Activated naive CD4-positive, alpha-beta T cell treated with anti-CD3 and anti-CD28 coated beads, Interleukin-2, amount 50 U/mL, for 24 hours (primary cell): ENCODE results near the gene TMEM150B.
A peak's percentile ranks its signal among the peaks of the same experiment; 100 is the strongest.

Source experiments
- H3K27ac Mint-ChIP-seq: one replicate; pipeline ENCODE4 v1.8.0; 2021; ENCODE audit warnings: mild to moderate bottlenecking, mixed read lengths
- H3K27me3 Mint-ChIP-seq: one replicate; pipeline ENCODE4 v1.8.0; 2021; ENCODE audit warnings: mixed read lengths
- H3K36me3 Mint-ChIP-seq: one replicate; pipeline ENCODE4 v1.8.0; 2021; ENCODE audit warnings: mixed read lengths
- H3K4me1 Mint-ChIP-seq: one replicate; pipeline ENCODE4 v1.8.0; 2021; ENCODE audit warnings: mixed read lengths
- H3K4me3 Mint-ChIP-seq: one replicate; pipeline ENCODE4 v1.8.0; 2021; ENCODE audit warnings: mild to moderate bottlenecking, mixed read lengths
- H3K9me3 Mint-ChIP-seq: one replicate; pipeline ENCODE4 v1.8.0; 2021; ENCODE audit warnings: mixed read lengths

TMEM150B gene

GRCh38 chr19:55360902-55361301, 35.8 kb upstream of the TMEM150B start:
- H3K36me3 Mint-ChIP-seq: no peaks in the 10 kb centered on the region
- no peaks in the 10 kb centered on the region for H3K9me3 Mint-ChIP-seq
- no peak overlapping the region for H3K4me3 Mint-ChIP-seq
- no peak overlapping the region for H3K27ac Mint-ChIP-seq
- H3K27me3 Mint-ChIP-seq: no peaks in the 10 kb centered on the region
- no peaks in the 10 kb centered on the region for H3K4me1 Mint-ChIP-seq

- Mint-ChIP-seq H3K27ac (no peak overlapping the region), H3K27me3 (peaks cover 3% of the 10 kb centered on the region)
Observed at GRCh38 chr19:55358943-55359908, 34.1 kb upstream of the TMEM150B start.

GRCh38 chr19:55358493-55358892, 33.4 kb upstream of the TMEM150B start:
- Mint-ChIP-seq H3K9me3 (no peaks in the 10 kb centered on the region), H3K4me1 (peaks cover 5% of the 10 kb centered on the region), H3K36me3 (no peaks in the 10 kb centered on the region), H3K4me3 (no peak overlapping the region), H3K27me3 (peaks cover 6% of the 10 kb centered on the region), H3K27ac (no peak overlapping the region)

More at GRCh38 chr19:55358943-55359908, 34.1 kb upstream of the TMEM150B start:
- Mint-ChIP-seq H3K4me3 (no peak overlapping the region), H3K4me1 (peaks cover under 1% of the 10 kb centered on the region), H3K36me3 (no peaks in the 10 kb centered on the region), H3K9me3 (no peaks in the 10 kb centered on the region)

- Mint-ChIP-seq H3K27ac (no peak overlapping the region), H3K9me3 (no peaks in the 10 kb centered on the region)
Observed at GRCh38 chr19:55355213-55355821, 30.2 kb upstream of the TMEM150B start.

GRCh38 chr19:55354698-55355212, 29.6 kb upstream of the TMEM150B start, which contains the start of gene COX6B2:
TSS of gene COX6B2 (minus strand) at chr19:55354719. CDS start at chr19:55354521, 198 bp downstream.
- Mint-ChIP-seq H3K36me3 (no peaks in the 10 kb centered on the region), H3K27me3 (peaks cover 25% of the 10 kb centered on the region), H3K4me1 (peaks cover 17% of the 10 kb centered on the region), H3K9me3 (no peaks in the 10 kb centered on the region), H3K27ac (no peak within 1 kb of the TSS), H3K4me3 (peak within 1 kb of the TSS; percentile 82)

More at GRCh38 chr19:55355213-55355821, 30.2 kb upstream of the TMEM150B start:
- Mint-ChIP-seq H3K27me3 (peaks cover 25% of the 10 kb centered on the region), H3K36me3 (no peaks in the 10 kb centered on the region), H3K4me1 (peaks cover 17% of the 10 kb centered on the region), H3K4me3 (no peak overlapping the region)

- no peaks in the 10 kb centered on the region for H3K36me3 Mint-ChIP-seq
- peaks cover 17% of the 10 kb centered on the region for H3K4me1 Mint-ChIP-seq
- H3K9me3 Mint-ChIP-seq: no peaks in the 10 kb centered on the region
- peak overlapping the region; percentile 82 for H3K4me3 Mint-ChIP-seq
- peaks cover 25% of the 10 kb centered on the region for H3K27me3 Mint-ChIP-seq
- H3K27ac Mint-ChIP-seq: no peak overlapping the region
Observed at GRCh38 chr19:55353803-55354697, 28.9 kb upstream of the TMEM150B start.

- Mint-ChIP-seq H3K27ac (no peak overlapping the region), H3K4me1 (peaks cover 17% of the 10 kb centered on the region), H3K4me3 (peak overlapping the region; percentile 82), H3K9me3 (no peaks in the 10 kb centered on the region), H3K27me3 (peaks cover 25% of the 10 kb centered on the region), H3K36me3 (no peaks in the 10 kb centered on the region)
Observed at GRCh38 chr19:55353356-55353802, 28.2 kb upstream of the TMEM150B start.

GRCh38 chr19:55352549-55353145, 27.5 kb upstream of the TMEM150B start:
- no peak overlapping the region for H3K27ac Mint-ChIP-seq
- H3K4me1 Mint-ChIP-seq: peaks cover 17% of the 10 kb centered on the region
- no peaks in the 10 kb centered on the region for H3K36me3 Mint-ChIP-seq
- no peaks in the 10 kb centered on the region for H3K9me3 Mint-ChIP-seq
- peaks cover 25% of the 10 kb centered on the region for H3K27me3 Mint-ChIP-seq
- H3K4me3 Mint-ChIP-seq: peak overlapping the region; percentile 82

- Mint-ChIP-seq H3K36me3 (no peaks in the 10 kb centered on the region), H3K27me3 (peaks cover 25% of the 10 kb centered on the region), H3K27ac (no peak overlapping the region), H3K4me1 (peaks cover 17% of the 10 kb centered on the region), H3K4me3 (no peak overlapping the region), H3K9me3 (no peaks in the 10 kb centered on the region)
Observed at GRCh38 chr19:55352040-55352439, 26.9 kb upstream of the TMEM150B start.

- no peaks in the 10 kb centered on the region for H3K36me3 Mint-ChIP-seq
- H3K27ac Mint-ChIP-seq: no peak overlapping the region
- H3K4me1 Mint-ChIP-seq: peaks cover 17% of the 10 kb centered on the region
- peaks cover 25% of the 10 kb centered on the region for H3K27me3 Mint-ChIP-seq
- no peaks in the 10 kb centered on the region for H3K9me3 Mint-ChIP-seq
- H3K4me3 Mint-ChIP-seq: no peak overlapping the region
Observed at GRCh38 chr19:55350620-55351315, 25.6 kb upstream of the TMEM150B start.

GRCh38 chr19:55348317-55349034, 23.3 kb upstream of the TMEM150B start:
- peaks cover 19% of the 10 kb centered on the region for H3K27me3 Mint-ChIP-seq
- H3K4me3 Mint-ChIP-seq: no peak overlapping the region
- H3K4me1 Mint-ChIP-seq: peaks cover 11% of the 10 kb centered on the region
- no peaks in the 10 kb centered on the region for H3K9me3 Mint-ChIP-seq
- no peaks in the 10 kb centered on the region for H3K36me3 Mint-ChIP-seq
- H3K27ac Mint-ChIP-seq: no peak overlapping the region

- Mint-ChIP-seq H3K27ac (no peak overlapping the region), H3K36me3 (no peaks in the 10 kb centered on the region), H3K27me3 (peaks cover 13% of the 10 kb centered on the region), H3K9me3 (no peaks in the 10 kb centered on the region), H3K4me1 (peaks cover 2% of the 10 kb centered on the region), H3K4me3 (no peak overlapping the region)
Observed at GRCh38 chr19:55347442-55348009, 22.4 kb upstream of the TMEM150B start.

- Mint-ChIP-seq H3K4me1 (no peaks in the 10 kb centered on the region), H3K9me3 (no peaks in the 10 kb centered on the region), H3K27ac (no peak overlapping the region), H3K27me3 (peaks cover 10% of the 10 kb centered on the region), H3K4me3 (no peak overlapping the region), H3K36me3 (no peaks in the 10 kb centered on the region)
Observed at GRCh38 chr19:55346725-55347441, 21.7 kb upstream of the TMEM150B start.
